GM23338 (cell line): ENCODE results near the gene PPFIBP1. TPM values are rescaled to one million over a fixed set of nuclear protein-coding genes. Genes with fewer than 3 reads are reported as not detected.

Source experiments
- ATAC-seq: fragments of 200-7000 bp; cut with Tn5 transposase; 3 replicates; pipeline ENCODE4 v1.9.1; 2020
- DNase-seq: peaks from one replicate; pipeline ENCODE4 v3.0.0-alpha.2; 2015; ENCODE audit warnings: low spot score
- H2AFZ ChIP-seq: fragments of 200-600 bp; sonication (generic); 2 replicates; pipeline ENCODE4 v1.8.0; 2016; ENCODE audit warnings: antibody characterized with exemption, mild to moderate bottlenecking, moderate library complexity
- H3F3A ChIP-seq: fragments of 200-600 bp; sonication (generic); replicated peaks from 2 replicates; pipeline ENCODE4 v1.8.0; 2017; ENCODE audit warnings: antibody characterized with exemption, mixed run types, low read depth
- H3K27ac ChIP-seq: fragments of 200-600 bp; sonication (generic); 2 replicates; pipeline ENCODE4 v1.6.1; 2016; ENCODE audit warnings: low read depth
- H3K27me3 ChIP-seq: fragments of 200-600 bp; sonication (generic); 2 replicates; pipeline ENCODE4 v1.8.0; 2016; ENCODE audit warnings: mild to moderate bottlenecking, mixed run types, moderate library complexity; ENCODE audit not compliant: insufficient read depth
- H3K36me3 ChIP-seq: fragments of 200-600 bp; sonication (generic); 2 replicates; pipeline ENCODE4 v1.8.0; 2016; ENCODE audit warnings: mild to moderate bottlenecking; ENCODE audit not compliant: insufficient read depth
- H3K4me1 ChIP-seq: fragments of 200-600 bp; sonication (generic); 2 replicates; pipeline ENCODE4 v1.8.0; 2016; ENCODE audit warnings: mild to moderate bottlenecking, moderate library complexity; ENCODE audit not compliant: insufficient read depth
- H3K4me2 ChIP-seq: fragments of 200-600 bp; sonication (generic); 2 replicates; pipeline ENCODE4 v1.7.1; 2017; ENCODE audit warnings: mixed run types
- H3K4me3 ChIP-seq: fragments of 200-600 bp; sonication (generic); 2 replicates; pipeline ENCODE4 v1.6.1; 2016; ENCODE audit warnings: mixed run types
- H3K79me2 ChIP-seq: fragments of 200-600 bp; sonication (generic); replicated peaks from 2 replicates; pipeline ENCODE4 v1.8.0; 2017; ENCODE audit warnings: mild to moderate bottlenecking; ENCODE audit not compliant: insufficient read depth
- H3K9me2 ChIP-seq: fragments of 200-600 bp; sonication (generic); 2 replicates; pipeline ENCODE4 v1.8.0; 2017; ENCODE audit not compliant: insufficient read depth
- H4K20me1 ChIP-seq: fragments of 200-600 bp; sonication (generic); replicated peaks from 2 replicates; pipeline ENCODE4 v1.8.0; 2017; ENCODE audit warnings: mild to moderate bottlenecking; ENCODE audit not compliant: insufficient read depth
- H3K27ac Mint-ChIP-seq: 2 replicates; pipeline ENCODE4 v1.8.0; 2020; ENCODE audit warnings: inconsistent platforms, mild to moderate bottlenecking, moderate library complexity, mixed read lengths
- H3K27me3 Mint-ChIP-seq: 3 replicates; pipeline ENCODE4 v1.8.0; 2022; ENCODE audit warnings: low read depth, mild to moderate bottlenecking, moderate library complexity, mixed read lengths, inconsistent platforms; ENCODE audit not compliant: insufficient read depth, poor library complexity
- H3K36me3 Mint-ChIP-seq: 3 replicates; pipeline ENCODE4 v1.8.0; 2021; ENCODE audit warnings: low read depth, mild to moderate bottlenecking, inconsistent platforms, moderate library complexity, mixed read lengths
- H3K4me1 Mint-ChIP-seq: 3 replicates; pipeline ENCODE4 v1.8.0; 2020; ENCODE audit warnings: mild to moderate bottlenecking, inconsistent platforms, mixed read lengths
- H3K4me3 Mint-ChIP-seq: 3 replicates; pipeline ENCODE4 v1.8.0; 2021; ENCODE audit warnings: moderate library complexity, mild to moderate bottlenecking, inconsistent platforms, mixed read lengths
- H3K9me3 Mint-ChIP-seq: 3 replicates; pipeline ENCODE4 v1.8.0; 2020; ENCODE audit warnings: moderate library complexity, mild to moderate bottlenecking, inconsistent platforms, mixed read lengths
- CREB1 ChIP-seq: fragments of 250-450 bp; sonication (Bioruptor Pico); IDR thresholded peaks from 2 replicates; pipeline ENCODE4 v1.5.0; 2020; ENCODE audit warnings: low read depth, mild to moderate bottlenecking, moderate library complexity
- EZH2phosphoT487 ChIP-seq: fragments of 200-600 bp; sonication (generic); IDR thresholded peaks from one replicate; pipeline ENCODE4 v1.8.1; 2018; ENCODE audit warnings: antibody characterized with exemption; ENCODE audit not compliant: unreplicated experiment
- JUNB ChIP-seq: IDR thresholded peaks from one replicate; pipeline ENCODE4 v1.6.1; 2016; ENCODE audit warnings: antibody characterized with exemption; ENCODE audit not compliant: unreplicated experiment
- NANOG ChIP-seq: IDR thresholded peaks from 2 replicates; pipeline ENCODE4 v1.6.1; 2016; ENCODE audit warnings: antibody characterized with exemption, borderline replicate concordance
- POLR2AphosphoS5 ChIP-seq: IDR thresholded peaks from 2 replicates; pipeline ENCODE4 v1.6.1; 2016; ENCODE audit warnings: antibody characterized with exemption, low read depth
- STAT1 ChIP-seq: IDR thresholded peaks from one replicate; pipeline ENCODE4 v1.6.1; 2016; ENCODE audit warnings: antibody characterized with exemption; ENCODE audit not compliant: unreplicated experiment
- ZNF331 ChIP-seq: fragments of 250-450 bp; sonication (Bioruptor Pico); IDR thresholded peaks from 2 replicates; pipeline ENCODE4 v1.5.0; 2020; ENCODE audit warnings: low read depth, mild to moderate bottlenecking, moderate library complexity
- polyA plus RNA-seq: library from polyadenylated mRNA; unstranded; fragments of >200 nt; fragmentation: Nextera tagmentation; extraction: Ambion mirVana; gene quantifications from 2 replicates; pipeline ENCODE4 v1.2.1, GENCODE V29; 2016
- total RNA-seq: library from RNA; depleted of rRNA; stranded (reverse); fragments of >200 nt; shearing (Covaris generic); gene quantifications from 2 replicates; pipeline ENCODE4 v1.2.3, GENCODE V29; 2014
- TF ChIP-seq, protein P1 (sequence below), 2 experiments: fragments of 200-600 bp in 1 of 2; sonication (generic) in 1 of 2; conservative IDR thresholded peaks; 2 replicates each; pipeline versions ENCODE4 v1.5.1 to v1.6.1; 2016 to 2017; ENCODE audit warnings: antibody characterized with exemption in 2 of 2, low read depth in 2 of 2, mild to moderate bottlenecking in 2 of 2, moderate library complexity in 1 of 2
- TF ChIP-seq, protein P2 (sequence below): fragments of 250-450 bp; sonication (Bioruptor Pico); IDR thresholded peaks from 2 replicates; pipeline ENCODE4 v1.5.0; 2020; ENCODE audit warnings: mild to moderate bottlenecking, moderate library complexity

The PPFIBP1 gene
- total and polyA plus RNA-seq, 2 experiments from 2014 or later, result 33.2 to 41.9 TPM

DNA sequence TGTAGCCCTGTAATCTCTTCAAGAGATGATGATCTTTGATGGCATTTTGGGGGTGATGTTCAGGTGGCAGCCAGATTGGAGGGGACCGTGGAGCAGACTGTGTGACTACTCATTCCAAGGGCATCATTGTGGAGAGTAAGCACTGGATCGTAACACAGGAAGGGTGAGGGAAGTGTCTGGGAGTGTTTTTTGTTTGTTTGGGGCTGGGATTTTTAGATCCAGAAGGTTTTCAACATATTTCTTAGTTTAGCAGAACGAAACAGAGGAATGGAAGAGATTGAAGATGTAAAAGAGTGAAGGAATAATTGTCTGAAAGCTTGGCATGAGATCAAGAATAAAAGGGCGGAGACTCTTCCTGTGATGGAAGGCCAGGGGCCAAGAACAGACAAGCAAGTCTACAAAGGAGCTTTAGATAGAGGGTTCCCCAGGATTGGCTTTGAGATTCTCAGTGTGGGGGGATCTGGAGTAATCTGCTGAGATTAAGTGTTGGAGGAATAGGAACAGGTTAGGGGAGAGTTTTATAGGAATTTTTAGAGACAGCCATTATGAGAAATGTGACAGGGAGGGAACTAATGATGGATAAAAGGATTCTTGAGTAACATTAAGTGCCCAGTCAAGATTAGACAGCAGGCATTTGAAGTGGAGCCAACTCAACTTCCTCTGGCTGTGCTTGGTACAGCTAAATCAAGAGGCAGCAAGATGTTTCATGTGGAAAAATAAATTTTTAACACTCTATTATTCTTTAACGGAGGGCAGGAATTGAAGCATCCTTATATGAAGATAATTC lies 92.5 kb downstream of the PPFIBP1 start:
- peaks cover 6% of the 10 kb centered on the region; the same call in 1 of the 2 replicates for H3K4me1 ChIP-seq
- H3K9me3 Mint-ChIP-seq, result 0 out of 3 replicates have a peak, but pooled peaks cover 2% of the 10 kb centered on the region
- ATAC-seq (no peak), DNase-seq (no peak)
- peaks cover 3% of the 10 kb centered on the region; the same call in 2 of the 3 replicates for H3K36me3 Mint-ChIP-seq
- H3K36me3 ChIP-seq, result no peaks in the 10 kb centered on the region
- no peaks in the 10 kb centered on the region for H3K9me2 ChIP-seq
- H3K4me2 ChIP-seq, result no peak overlapping the region
- no peaks in the 10 kb centered on the region for H3K27me3 ChIP-seq
- no peaks in the 10 kb centered on the region for H3K79me2 ChIP-seq
- no peak overlapping the region for H2AFZ ChIP-seq
- no peak overlapping the region for H3K4me3 ChIP-seq
- no peaks in the 10 kb centered on the region for H4K20me1 ChIP-seq
- H3K27me3 Mint-ChIP-seq, result peaks cover 1% of the 10 kb centered on the region
- TF ChIP-seq JUNB, result no peak
- TF ChIP-seq, protein P1, sequence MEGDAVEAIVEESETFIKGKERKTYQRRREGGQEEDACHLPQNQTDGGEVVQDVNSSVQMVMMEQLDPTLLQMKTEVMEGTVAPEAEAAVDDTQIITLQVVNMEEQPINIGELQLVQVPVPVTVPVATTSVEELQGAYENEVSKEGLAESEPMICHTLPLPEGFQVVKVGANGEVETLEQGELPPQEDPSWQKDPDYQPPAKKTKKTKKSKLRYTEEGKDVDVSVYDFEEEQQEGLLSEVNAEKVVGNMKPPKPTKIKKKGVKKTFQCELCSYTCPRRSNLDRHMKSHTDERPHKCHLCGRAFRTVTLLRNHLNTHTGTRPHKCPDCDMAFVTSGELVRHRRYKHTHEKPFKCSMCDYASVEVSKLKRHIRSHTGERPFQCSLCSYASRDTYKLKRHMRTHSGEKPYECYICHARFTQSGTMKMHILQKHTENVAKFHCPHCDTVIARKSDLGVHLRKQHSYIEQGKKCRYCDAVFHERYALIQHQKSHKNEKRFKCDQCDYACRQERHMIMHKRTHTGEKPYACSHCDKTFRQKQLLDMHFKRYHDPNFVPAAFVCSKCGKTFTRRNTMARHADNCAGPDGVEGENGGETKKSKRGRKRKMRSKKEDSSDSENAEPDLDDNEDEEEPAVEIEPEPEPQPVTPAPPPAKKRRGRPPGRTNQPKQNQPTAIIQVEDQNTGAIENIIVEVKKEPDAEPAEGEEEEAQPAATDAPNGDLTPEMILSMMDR (conservative IDR thresholded peaks at IDR 0.05; ENCODE audit: low read depth in 2 of 2), result no peak
- TF ChIP-seq, protein P2, sequence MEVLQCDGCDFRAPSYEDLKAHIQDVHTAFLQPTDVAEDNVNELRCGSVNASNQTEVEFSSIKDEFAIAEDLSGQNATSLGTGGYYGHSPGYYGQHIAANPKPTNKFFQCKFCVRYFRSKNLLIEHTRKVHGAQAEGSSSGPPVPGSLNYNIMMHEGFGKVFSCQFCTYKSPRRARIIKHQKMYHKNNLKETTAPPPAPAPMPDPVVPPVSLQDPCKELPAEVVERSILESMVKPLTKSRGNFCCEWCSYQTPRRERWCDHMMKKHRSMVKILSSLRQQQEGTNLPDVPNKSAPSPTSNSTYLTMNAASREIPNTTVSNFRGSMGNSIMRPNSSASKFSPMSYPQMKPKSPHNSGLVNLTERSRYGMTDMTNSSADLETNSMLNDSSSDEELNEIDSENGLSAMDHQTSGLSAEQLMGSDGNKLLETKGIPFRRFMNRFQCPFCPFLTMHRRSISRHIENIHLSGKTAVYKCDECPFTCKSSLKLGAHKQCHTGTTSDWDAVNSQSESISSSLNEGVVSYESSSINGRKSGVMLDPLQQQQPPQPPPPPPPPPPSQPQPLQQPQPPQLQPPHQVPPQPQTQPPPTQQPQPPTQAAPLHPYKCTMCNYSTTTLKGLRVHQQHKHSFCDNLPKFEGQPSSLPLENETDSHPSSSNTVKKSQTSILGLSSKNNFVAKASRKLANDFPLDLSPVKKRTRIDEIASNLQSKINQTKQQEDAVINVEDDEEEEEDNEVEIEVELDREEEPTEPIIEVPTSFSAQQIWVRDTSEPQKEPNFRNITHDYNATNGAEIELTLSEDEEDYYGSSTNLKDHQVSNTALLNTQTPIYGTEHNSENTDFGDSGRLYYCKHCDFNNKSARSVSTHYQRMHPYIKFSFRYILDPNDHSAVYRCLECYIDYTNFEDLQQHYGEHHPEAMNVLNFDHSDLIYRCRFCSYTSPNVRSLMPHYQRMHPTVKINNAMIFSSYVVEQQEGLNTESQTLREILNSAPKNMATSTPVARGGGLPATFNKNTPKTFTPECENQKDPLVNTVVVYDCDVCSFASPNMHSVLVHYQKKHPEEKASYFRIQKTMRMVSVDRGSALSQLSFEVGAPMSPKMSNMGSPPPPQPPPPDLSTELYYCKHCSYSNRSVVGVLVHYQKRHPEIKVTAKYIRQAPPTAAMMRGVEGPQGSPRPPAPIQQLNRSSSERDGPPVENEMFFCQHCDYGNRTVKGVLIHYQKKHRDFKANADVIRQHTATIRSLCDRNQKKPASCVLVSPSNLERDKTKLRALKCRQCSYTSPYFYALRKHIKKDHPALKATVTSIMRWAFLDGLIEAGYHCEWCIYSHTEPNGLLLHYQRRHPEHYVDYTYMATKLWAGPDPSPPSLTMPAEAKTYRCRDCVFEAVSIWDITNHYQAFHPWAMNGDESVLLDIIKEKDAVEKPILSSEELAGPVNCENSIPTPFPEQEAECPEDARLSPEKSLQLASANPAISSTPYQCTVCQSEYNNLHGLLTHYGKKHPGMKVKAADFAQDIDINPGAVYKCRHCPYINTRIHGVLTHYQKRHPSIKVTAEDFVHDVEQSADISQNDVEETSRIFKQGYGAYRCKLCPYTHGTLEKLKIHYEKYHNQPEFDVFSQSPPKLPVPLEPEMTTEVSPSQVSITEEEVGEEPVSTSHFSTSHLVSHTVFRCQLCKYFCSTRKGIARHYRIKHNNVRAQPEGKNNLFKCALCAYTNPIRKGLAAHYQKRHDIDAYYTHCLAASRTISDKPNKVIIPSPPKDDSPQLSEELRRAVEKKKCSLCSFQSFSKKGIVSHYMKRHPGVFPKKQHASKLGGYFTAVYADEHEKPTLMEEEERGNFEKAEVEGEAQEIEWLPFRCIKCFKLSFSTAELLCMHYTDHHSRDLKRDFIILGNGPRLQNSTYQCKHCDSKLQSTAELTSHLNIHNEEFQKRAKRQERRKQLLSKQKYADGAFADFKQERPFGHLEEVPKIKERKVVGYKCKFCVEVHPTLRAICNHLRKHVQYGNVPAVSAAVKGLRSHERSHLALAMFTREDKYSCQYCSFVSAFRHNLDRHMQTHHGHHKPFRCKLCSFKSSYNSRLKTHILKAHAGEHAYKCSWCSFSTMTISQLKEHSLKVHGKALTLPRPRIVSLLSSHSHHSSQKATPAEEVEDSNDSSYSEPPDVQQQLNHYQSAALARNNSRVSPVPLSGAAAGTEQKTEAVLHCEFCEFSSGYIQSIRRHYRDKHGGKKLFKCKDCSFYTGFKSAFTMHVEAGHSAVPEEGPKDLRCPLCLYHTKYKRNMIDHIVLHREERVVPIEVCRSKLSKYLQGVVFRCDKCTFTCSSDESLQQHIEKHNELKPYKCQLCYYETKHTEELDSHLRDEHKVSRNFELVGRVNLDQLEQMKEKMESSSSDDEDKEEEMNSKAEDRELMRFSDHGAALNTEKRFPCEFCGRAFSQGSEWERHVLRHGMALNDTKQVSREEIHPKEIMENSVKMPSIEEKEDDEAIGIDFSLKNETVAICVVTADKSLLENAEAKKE (CRISPR knock-in tag), result no peak
- TF ChIP-seq POLR2AphosphoS5, result no peak
- no peak for TF ChIP-seq STAT1
- TF ChIP-seq ZNF331 (CRISPR knock-in tag), result no peak
- TF ChIP-seq CREB1 (CRISPR knock-in tag), result no peak
- no peak for TF ChIP-seq EZH2phosphoT487
- no peak for TF ChIP-seq NANOG
- no peak overlapping the region for H3K27ac ChIP-seq
- H3F3A ChIP-seq, result no peaks in the 10 kb centered on the region
- peaks cover 5% of the 10 kb centered on the region; the same call in 1 of the 3 replicates for H3K4me1 Mint-ChIP-seq
- H3K27ac Mint-ChIP-seq, result no peak overlapping the region
- H3K4me3 Mint-ChIP-seq, result no peak overlapping the region
